GM23338 (cell line): ENCODE measurements around the gene NUDT9. TPM values are rescaled to one million over a fixed set of nuclear protein-coding genes. Genes with fewer than 3 reads are reported as not detected.

ENCODE experiments used
- ATAC-seq: fragments of 200-7000 bp; cut with Tn5 transposase; 3 replicates; pipeline ENCODE4 v1.9.1; 2020
- DNase-seq: peaks from one replicate; pipeline ENCODE4 v3.0.0-alpha.2; 2015; ENCODE audit warnings: low spot score
- H2AFZ ChIP-seq: fragments of 200-600 bp; sonication (generic); 2 replicates; pipeline ENCODE4 v1.8.0; 2016; ENCODE audit warnings: antibody characterized with exemption, mild to moderate bottlenecking, moderate library complexity
- H3F3A ChIP-seq: fragments of 200-600 bp; sonication (generic); replicated peaks from 2 replicates; pipeline ENCODE4 v1.8.0; 2017; ENCODE audit warnings: antibody characterized with exemption, mixed run types, low read depth
- H3K27ac ChIP-seq: fragments of 200-600 bp; sonication (generic); 2 replicates; pipeline ENCODE4 v1.6.1; 2016; ENCODE audit warnings: low read depth
- H3K27me3 ChIP-seq: fragments of 200-600 bp; sonication (generic); 2 replicates; pipeline ENCODE4 v1.8.0; 2016; ENCODE audit warnings: mild to moderate bottlenecking, mixed run types, moderate library complexity; ENCODE audit not compliant: insufficient read depth
- H3K36me3 ChIP-seq: fragments of 200-600 bp; sonication (generic); 2 replicates; pipeline ENCODE4 v1.8.0; 2016; ENCODE audit warnings: mild to moderate bottlenecking; ENCODE audit not compliant: insufficient read depth
- H3K4me1 ChIP-seq: fragments of 200-600 bp; sonication (generic); 2 replicates; pipeline ENCODE4 v1.8.0; 2016; ENCODE audit warnings: mild to moderate bottlenecking, moderate library complexity; ENCODE audit not compliant: insufficient read depth
- H3K4me2 ChIP-seq: fragments of 200-600 bp; sonication (generic); 2 replicates; pipeline ENCODE4 v1.7.1; 2017; ENCODE audit warnings: mixed run types
- H3K4me3 ChIP-seq: fragments of 200-600 bp; sonication (generic); 2 replicates; pipeline ENCODE4 v1.6.1; 2016; ENCODE audit warnings: mixed run types
- H3K79me2 ChIP-seq: fragments of 200-600 bp; sonication (generic); replicated peaks from 2 replicates; pipeline ENCODE4 v1.8.0; 2017; ENCODE audit warnings: mild to moderate bottlenecking; ENCODE audit not compliant: insufficient read depth
- H3K9me2 ChIP-seq: fragments of 200-600 bp; sonication (generic); 2 replicates; pipeline ENCODE4 v1.8.0; 2017; ENCODE audit not compliant: insufficient read depth
- H4K20me1 ChIP-seq: fragments of 200-600 bp; sonication (generic); replicated peaks from 2 replicates; pipeline ENCODE4 v1.8.0; 2017; ENCODE audit warnings: mild to moderate bottlenecking; ENCODE audit not compliant: insufficient read depth
- H3K27ac Mint-ChIP-seq: 2 replicates; pipeline ENCODE4 v1.8.0; 2020; ENCODE audit warnings: inconsistent platforms, mild to moderate bottlenecking, moderate library complexity, mixed read lengths
- H3K27me3 Mint-ChIP-seq: 3 replicates; pipeline ENCODE4 v1.8.0; 2022; ENCODE audit warnings: low read depth, mild to moderate bottlenecking, moderate library complexity, mixed read lengths, inconsistent platforms; ENCODE audit not compliant: insufficient read depth, poor library complexity
- H3K36me3 Mint-ChIP-seq: 3 replicates; pipeline ENCODE4 v1.8.0; 2021; ENCODE audit warnings: low read depth, mild to moderate bottlenecking, inconsistent platforms, moderate library complexity, mixed read lengths
- H3K4me1 Mint-ChIP-seq: 3 replicates; pipeline ENCODE4 v1.8.0; 2020; ENCODE audit warnings: mild to moderate bottlenecking, inconsistent platforms, mixed read lengths
- H3K4me3 Mint-ChIP-seq: 3 replicates; pipeline ENCODE4 v1.8.0; 2021; ENCODE audit warnings: moderate library complexity, mild to moderate bottlenecking, inconsistent platforms, mixed read lengths
- H3K9me3 Mint-ChIP-seq: 3 replicates; pipeline ENCODE4 v1.8.0; 2020; ENCODE audit warnings: moderate library complexity, mild to moderate bottlenecking, inconsistent platforms, mixed read lengths
- CREB1 ChIP-seq: fragments of 250-450 bp; sonication (Bioruptor Pico); IDR thresholded peaks from 2 replicates; pipeline ENCODE4 v1.5.0; 2020; ENCODE audit warnings: low read depth, mild to moderate bottlenecking, moderate library complexity
- EZH2 ChIP-seq: fragments of 200-600 bp; sonication (generic); IDR thresholded peaks from one replicate; pipeline ENCODE4 v1.8.0; 2017; ENCODE audit warnings: antibody characterized with exemption, mild to moderate bottlenecking, low read depth; ENCODE audit not compliant: unreplicated experiment
- EZH2phosphoT487 ChIP-seq: fragments of 200-600 bp; sonication (generic); IDR thresholded peaks from one replicate; pipeline ENCODE4 v1.8.1; 2018; ENCODE audit warnings: antibody characterized with exemption; ENCODE audit not compliant: unreplicated experiment
- JUNB ChIP-seq: IDR thresholded peaks from one replicate; pipeline ENCODE4 v1.6.1; 2016; ENCODE audit warnings: antibody characterized with exemption; ENCODE audit not compliant: unreplicated experiment
- POLR2AphosphoS5 ChIP-seq: IDR thresholded peaks from 2 replicates; pipeline ENCODE4 v1.6.1; 2016; ENCODE audit warnings: antibody characterized with exemption, low read depth
- REST ChIP-seq: IDR thresholded peaks from one replicate; pipeline ENCODE4 v1.6.1; 2018; ENCODE audit warnings: antibody characterized with exemption; ENCODE audit not compliant: unreplicated experiment
- STAT1 ChIP-seq: IDR thresholded peaks from one replicate; pipeline ENCODE4 v1.6.1; 2016; ENCODE audit warnings: antibody characterized with exemption; ENCODE audit not compliant: unreplicated experiment
- ZNF331 ChIP-seq: fragments of 250-450 bp; sonication (Bioruptor Pico); IDR thresholded peaks from 2 replicates; pipeline ENCODE4 v1.5.0; 2020; ENCODE audit warnings: low read depth, mild to moderate bottlenecking, moderate library complexity
- polyA plus RNA-seq: library from polyadenylated mRNA; unstranded; fragments of >200 nt; fragmentation: Nextera tagmentation; extraction: Ambion mirVana; gene quantifications from 2 replicates; pipeline ENCODE4 v1.2.1, GENCODE V29; 2016
- total RNA-seq: library from RNA; depleted of rRNA; stranded (reverse); fragments of >200 nt; shearing (Covaris generic); gene quantifications from 2 replicates; pipeline ENCODE4 v1.2.3, GENCODE V29; 2014
- TF ChIP-seq, protein P1 (sequence below): IDR thresholded peaks from 2 replicates; pipeline ENCODE4 v1.6.1; 2016; ENCODE audit warnings: antibody characterized with exemption
- TF ChIP-seq, protein P2 (sequence below): fragments of 250-450 bp; sonication (Bioruptor Pico); IDR thresholded peaks from 2 replicates; pipeline ENCODE4 v1.5.0; 2020; ENCODE audit warnings: mild to moderate bottlenecking, moderate library complexity
- TF ChIP-seq, protein P3 (sequence below), 2 experiments: fragments of 200-600 bp in 1 of 2; sonication (generic) in 1 of 2; conservative IDR thresholded peaks; 2 replicates each; pipeline versions ENCODE4 v1.5.1 to v1.6.1; 2016 to 2017; ENCODE audit warnings: antibody characterized with exemption in 2 of 2, low read depth in 2 of 2, mild to moderate bottlenecking in 2 of 2, moderate library complexity in 1 of 2

NUDT9 gene
- total and polyA plus RNA-seq, 2 experiments from 2014 or later: 22.9 to 43.4 TPM

GRCh38 chr4:87430038-87430437 is 7.7 kb downstream of the NUDT9 start:
- Mint-ChIP-seq H3K9me3 (no peaks in the 10 kb centered on the region), H3K27me3 (no peaks in the 10 kb centered on the region), H3K4me3 (no peak overlapping the region), H3K27ac (no peak overlapping the region), H3K4me1 (peaks cover 20% of the 10 kb centered on the region; the same call in 2 of the 3 replicates), H3K36me3 (0 out of 3 replicates have a peak, but pooled peaks cover 2% of the 10 kb centered on the region)
- H3K27me3 ChIP-seq: no peaks in the 10 kb centered on the region
- peaks cover 7% of the 10 kb centered on the region for H4K20me1 ChIP-seq
- DNase-seq: peak; percentile 36
- H2AFZ ChIP-seq: no peak overlapping the region
- peak overlapping the region; percentile 21; the same call in 1 of the 2 replicates for H3K27ac ChIP-seq
- TF ChIP-seq CREB1 (CRISPR knock-in tag) (no peak), ZNF331 (CRISPR knock-in tag) (no peak), POLR2AphosphoS5 (no peak), EZH2phosphoT487 (no peak), EZH2 (no peak), JUNB (no peak), REST (no peak), STAT1 (no peak)
- TF ChIP-seq, protein P1, sequence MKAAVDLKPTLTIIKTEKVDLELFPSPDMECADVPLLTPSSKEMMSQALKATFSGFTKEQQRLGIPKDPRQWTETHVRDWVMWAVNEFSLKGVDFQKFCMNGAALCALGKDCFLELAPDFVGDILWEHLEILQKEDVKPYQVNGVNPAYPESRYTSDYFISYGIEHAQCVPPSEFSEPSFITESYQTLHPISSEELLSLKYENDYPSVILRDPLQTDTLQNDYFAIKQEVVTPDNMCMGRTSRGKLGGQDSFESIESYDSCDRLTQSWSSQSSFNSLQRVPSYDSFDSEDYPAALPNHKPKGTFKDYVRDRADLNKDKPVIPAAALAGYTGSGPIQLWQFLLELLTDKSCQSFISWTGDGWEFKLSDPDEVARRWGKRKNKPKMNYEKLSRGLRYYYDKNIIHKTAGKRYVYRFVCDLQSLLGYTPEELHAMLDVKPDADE: no peak
- TF ChIP-seq, protein P2, sequence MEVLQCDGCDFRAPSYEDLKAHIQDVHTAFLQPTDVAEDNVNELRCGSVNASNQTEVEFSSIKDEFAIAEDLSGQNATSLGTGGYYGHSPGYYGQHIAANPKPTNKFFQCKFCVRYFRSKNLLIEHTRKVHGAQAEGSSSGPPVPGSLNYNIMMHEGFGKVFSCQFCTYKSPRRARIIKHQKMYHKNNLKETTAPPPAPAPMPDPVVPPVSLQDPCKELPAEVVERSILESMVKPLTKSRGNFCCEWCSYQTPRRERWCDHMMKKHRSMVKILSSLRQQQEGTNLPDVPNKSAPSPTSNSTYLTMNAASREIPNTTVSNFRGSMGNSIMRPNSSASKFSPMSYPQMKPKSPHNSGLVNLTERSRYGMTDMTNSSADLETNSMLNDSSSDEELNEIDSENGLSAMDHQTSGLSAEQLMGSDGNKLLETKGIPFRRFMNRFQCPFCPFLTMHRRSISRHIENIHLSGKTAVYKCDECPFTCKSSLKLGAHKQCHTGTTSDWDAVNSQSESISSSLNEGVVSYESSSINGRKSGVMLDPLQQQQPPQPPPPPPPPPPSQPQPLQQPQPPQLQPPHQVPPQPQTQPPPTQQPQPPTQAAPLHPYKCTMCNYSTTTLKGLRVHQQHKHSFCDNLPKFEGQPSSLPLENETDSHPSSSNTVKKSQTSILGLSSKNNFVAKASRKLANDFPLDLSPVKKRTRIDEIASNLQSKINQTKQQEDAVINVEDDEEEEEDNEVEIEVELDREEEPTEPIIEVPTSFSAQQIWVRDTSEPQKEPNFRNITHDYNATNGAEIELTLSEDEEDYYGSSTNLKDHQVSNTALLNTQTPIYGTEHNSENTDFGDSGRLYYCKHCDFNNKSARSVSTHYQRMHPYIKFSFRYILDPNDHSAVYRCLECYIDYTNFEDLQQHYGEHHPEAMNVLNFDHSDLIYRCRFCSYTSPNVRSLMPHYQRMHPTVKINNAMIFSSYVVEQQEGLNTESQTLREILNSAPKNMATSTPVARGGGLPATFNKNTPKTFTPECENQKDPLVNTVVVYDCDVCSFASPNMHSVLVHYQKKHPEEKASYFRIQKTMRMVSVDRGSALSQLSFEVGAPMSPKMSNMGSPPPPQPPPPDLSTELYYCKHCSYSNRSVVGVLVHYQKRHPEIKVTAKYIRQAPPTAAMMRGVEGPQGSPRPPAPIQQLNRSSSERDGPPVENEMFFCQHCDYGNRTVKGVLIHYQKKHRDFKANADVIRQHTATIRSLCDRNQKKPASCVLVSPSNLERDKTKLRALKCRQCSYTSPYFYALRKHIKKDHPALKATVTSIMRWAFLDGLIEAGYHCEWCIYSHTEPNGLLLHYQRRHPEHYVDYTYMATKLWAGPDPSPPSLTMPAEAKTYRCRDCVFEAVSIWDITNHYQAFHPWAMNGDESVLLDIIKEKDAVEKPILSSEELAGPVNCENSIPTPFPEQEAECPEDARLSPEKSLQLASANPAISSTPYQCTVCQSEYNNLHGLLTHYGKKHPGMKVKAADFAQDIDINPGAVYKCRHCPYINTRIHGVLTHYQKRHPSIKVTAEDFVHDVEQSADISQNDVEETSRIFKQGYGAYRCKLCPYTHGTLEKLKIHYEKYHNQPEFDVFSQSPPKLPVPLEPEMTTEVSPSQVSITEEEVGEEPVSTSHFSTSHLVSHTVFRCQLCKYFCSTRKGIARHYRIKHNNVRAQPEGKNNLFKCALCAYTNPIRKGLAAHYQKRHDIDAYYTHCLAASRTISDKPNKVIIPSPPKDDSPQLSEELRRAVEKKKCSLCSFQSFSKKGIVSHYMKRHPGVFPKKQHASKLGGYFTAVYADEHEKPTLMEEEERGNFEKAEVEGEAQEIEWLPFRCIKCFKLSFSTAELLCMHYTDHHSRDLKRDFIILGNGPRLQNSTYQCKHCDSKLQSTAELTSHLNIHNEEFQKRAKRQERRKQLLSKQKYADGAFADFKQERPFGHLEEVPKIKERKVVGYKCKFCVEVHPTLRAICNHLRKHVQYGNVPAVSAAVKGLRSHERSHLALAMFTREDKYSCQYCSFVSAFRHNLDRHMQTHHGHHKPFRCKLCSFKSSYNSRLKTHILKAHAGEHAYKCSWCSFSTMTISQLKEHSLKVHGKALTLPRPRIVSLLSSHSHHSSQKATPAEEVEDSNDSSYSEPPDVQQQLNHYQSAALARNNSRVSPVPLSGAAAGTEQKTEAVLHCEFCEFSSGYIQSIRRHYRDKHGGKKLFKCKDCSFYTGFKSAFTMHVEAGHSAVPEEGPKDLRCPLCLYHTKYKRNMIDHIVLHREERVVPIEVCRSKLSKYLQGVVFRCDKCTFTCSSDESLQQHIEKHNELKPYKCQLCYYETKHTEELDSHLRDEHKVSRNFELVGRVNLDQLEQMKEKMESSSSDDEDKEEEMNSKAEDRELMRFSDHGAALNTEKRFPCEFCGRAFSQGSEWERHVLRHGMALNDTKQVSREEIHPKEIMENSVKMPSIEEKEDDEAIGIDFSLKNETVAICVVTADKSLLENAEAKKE (CRISPR knock-in tag): no peak
- TF ChIP-seq, protein P3, sequence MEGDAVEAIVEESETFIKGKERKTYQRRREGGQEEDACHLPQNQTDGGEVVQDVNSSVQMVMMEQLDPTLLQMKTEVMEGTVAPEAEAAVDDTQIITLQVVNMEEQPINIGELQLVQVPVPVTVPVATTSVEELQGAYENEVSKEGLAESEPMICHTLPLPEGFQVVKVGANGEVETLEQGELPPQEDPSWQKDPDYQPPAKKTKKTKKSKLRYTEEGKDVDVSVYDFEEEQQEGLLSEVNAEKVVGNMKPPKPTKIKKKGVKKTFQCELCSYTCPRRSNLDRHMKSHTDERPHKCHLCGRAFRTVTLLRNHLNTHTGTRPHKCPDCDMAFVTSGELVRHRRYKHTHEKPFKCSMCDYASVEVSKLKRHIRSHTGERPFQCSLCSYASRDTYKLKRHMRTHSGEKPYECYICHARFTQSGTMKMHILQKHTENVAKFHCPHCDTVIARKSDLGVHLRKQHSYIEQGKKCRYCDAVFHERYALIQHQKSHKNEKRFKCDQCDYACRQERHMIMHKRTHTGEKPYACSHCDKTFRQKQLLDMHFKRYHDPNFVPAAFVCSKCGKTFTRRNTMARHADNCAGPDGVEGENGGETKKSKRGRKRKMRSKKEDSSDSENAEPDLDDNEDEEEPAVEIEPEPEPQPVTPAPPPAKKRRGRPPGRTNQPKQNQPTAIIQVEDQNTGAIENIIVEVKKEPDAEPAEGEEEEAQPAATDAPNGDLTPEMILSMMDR (conservative IDR thresholded peaks at IDR 0.05; ENCODE audit: low read depth in 2 of 2): no peak
- H3F3A ChIP-seq: no peaks in the 10 kb centered on the region
- no peak overlapping the region for H3K4me2 ChIP-seq
- no peak overlapping the region for H3K4me3 ChIP-seq
- H3K79me2 ChIP-seq: peaks cover 99% of the 10 kb centered on the region
- peaks cover 5% of the 10 kb centered on the region for H3K4me1 ChIP-seq
- H3K9me2 ChIP-seq: no peaks in the 10 kb centered on the region
- no peaks in the 10 kb centered on the region for H3K36me3 ChIP-seq
- ATAC-seq: peak; percentile 50
